ENCODE results near the gene ANKS1A. TPM values are rescaled to one million over a fixed set of nuclear protein-coding genes. Genes with fewer than 3 reads are reported as not detected.

Gene ANKS1A
- total RNA-seq, 1 experiment from 2014 or later = 26.5 TPM

DNA sequence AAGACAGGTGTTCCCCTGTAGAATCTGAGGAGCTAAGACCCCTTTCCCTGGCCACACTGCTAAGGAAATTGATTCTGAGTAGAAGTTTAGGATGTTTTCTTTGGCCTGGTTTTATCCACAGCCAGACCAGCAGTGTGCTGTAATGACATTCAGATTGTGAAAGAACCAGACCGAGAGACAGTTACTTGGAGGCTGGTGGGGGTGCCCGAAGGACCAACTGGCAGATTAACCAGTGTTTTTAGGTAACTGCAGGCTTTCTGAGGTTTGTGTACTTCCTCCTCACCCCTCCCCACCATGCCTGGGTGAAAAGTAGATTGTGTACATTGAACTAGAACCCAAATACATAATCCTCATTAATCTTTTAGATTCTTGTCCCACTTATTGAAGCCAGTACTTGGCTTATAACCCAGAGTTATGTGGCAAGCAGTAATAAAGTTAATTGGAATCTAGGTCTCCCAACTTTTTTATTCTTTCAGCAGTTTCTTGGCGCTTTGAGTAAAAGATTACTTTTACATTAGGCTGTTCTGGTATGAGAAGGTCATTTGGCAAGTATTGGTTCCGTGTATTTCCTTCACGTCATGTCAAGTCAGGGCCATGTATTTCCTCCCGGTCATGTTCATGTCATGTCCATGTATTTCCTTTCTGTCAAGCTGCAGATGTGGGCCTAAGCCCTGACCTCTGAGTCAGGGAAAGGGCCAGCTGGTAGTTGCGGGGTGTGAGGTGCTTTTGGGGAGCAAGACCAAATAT lies 158.4 kb downstream of the ANKS1A start:
- H3K27me3 ChIP-seq (ENCODE audit: insufficient read depth, low read length) = no peaks in the 10 kb centered on the region
- peak overlapping the region; percentile 40 for H2BK120ac ChIP-seq (ENCODE audit: low read depth, low read length, poor library complexity, severe bottlenecking)
- H3T11ph ChIP-seq (ENCODE audit: low read length) = no peak overlapping the region
- H2BK15ac ChIP-seq (ENCODE audit: low read depth, low read length) = no peak overlapping the region
- Mint-ChIP-seq H3K36me3 (ENCODE audit: insufficient read depth in 1 of 3, low read depth in 3 of 3) (peaks cover 2 to 6% (median 5%) of the 10 kb centered on the region in 3 experiments; a peak in 4 of 7 replicates), H3K4me3 (peak overlapping the region in 1 of 2 experiments; percentile 57; a peak in 3 of 5 replicates), H3K9me3 (no peaks in the 10 kb centered on the region), H3K4me1 (peaks cover 0 to 3% of the 10 kb centered on the region in 2 experiments; a peak in 3 of 4 replicates), H3K27me3 (ENCODE audit: low read depth) (no peaks in the 10 kb centered on the region), H3K27ac (no peak overlapping the region; a peak in 3 of 7 replicates)
- no peak overlapping the region for H2BK20ac ChIP-seq (ENCODE audit: low read depth, low read length, poor library complexity, severe bottlenecking)
- no peaks in the 10 kb centered on the region for H3K23me2 ChIP-seq (ENCODE audit: insufficient read length, low read depth, low read length, poor library complexity, severe bottlenecking)
- TF ChIP-seq, protein P1, sequence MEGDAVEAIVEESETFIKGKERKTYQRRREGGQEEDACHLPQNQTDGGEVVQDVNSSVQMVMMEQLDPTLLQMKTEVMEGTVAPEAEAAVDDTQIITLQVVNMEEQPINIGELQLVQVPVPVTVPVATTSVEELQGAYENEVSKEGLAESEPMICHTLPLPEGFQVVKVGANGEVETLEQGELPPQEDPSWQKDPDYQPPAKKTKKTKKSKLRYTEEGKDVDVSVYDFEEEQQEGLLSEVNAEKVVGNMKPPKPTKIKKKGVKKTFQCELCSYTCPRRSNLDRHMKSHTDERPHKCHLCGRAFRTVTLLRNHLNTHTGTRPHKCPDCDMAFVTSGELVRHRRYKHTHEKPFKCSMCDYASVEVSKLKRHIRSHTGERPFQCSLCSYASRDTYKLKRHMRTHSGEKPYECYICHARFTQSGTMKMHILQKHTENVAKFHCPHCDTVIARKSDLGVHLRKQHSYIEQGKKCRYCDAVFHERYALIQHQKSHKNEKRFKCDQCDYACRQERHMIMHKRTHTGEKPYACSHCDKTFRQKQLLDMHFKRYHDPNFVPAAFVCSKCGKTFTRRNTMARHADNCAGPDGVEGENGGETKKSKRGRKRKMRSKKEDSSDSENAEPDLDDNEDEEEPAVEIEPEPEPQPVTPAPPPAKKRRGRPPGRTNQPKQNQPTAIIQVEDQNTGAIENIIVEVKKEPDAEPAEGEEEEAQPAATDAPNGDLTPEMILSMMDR (conservative IDR thresholded peaks at IDR 0.05) = no peak
- H3K4ac ChIP-seq (ENCODE audit: low read depth, low read length) = no peak overlapping the region; the same call in 1 of the 2 replicates
- H4K5ac ChIP-seq (ENCODE audit: insufficient read length, low read depth, low read length) = no peak overlapping the region
- WGBS (ENCODE audit: extremely low coverage, insufficient read length, low lambda C conversion rate) = no CpG with 5 or more reads among the region's 7 CpGs
- H3K14ac ChIP-seq (ENCODE audit: insufficient read depth, low read length) = peak overlapping the region; percentile 70; the same call in 1 of the 2 replicates
- H4K20me1 ChIP-seq (ENCODE audit: control insufficient read depth, insufficient read depth, insufficient read length) = no peaks in the 10 kb centered on the region
- no peak for DNase-seq
- no peak overlapping the region for H3K9ac ChIP-seq (ENCODE audit: extremely low read depth, insufficient read length, low read length)
- H2AFZ ChIP-seq (ENCODE audit: low read length) = no peak overlapping the region
- no peak overlapping the region for H2BK5ac ChIP-seq (ENCODE audit: insufficient read length, low read length)
- H3K9me3 ChIP-seq (ENCODE audit: control insufficient read depth, low read depth, low read length) = no peaks in the 10 kb centered on the region
- H2AK5ac ChIP-seq (ENCODE audit: insufficient read length, low read length) = no peak overlapping the region
- peak overlapping the region; percentile 72 for H3K18ac ChIP-seq (ENCODE audit: insufficient read length, low read depth, low read length)
- peak overlapping the region; percentile 92 for H2BK12ac ChIP-seq (ENCODE audit: insufficient read length, low read depth, low read length)
- H3K4me1 ChIP-seq (ENCODE audit: insufficient read depth, low read length) = peaks cover 28% of the 10 kb centered on the region
- no peak overlapping the region for H4K8ac ChIP-seq (replicated peaks; ENCODE audit: insufficient read length, low read depth, low read length)
- peak overlapping the region; percentile 71 for H3K27ac ChIP-seq (ENCODE audit: insufficient read length, low read depth, low read length)
- no peak overlapping the region for H3K56ac ChIP-seq (ENCODE audit: insufficient read length, low read depth, low read length)
- H3K79me1 ChIP-seq (ENCODE audit: insufficient read depth, low read depth, low read length, poor library complexity, severe bottlenecking) = no peaks in the 10 kb centered on the region
- H3K79me2 ChIP-seq (ENCODE audit: insufficient read depth, low read length) = no peaks in the 10 kb centered on the region
- H4K91ac ChIP-seq (ENCODE audit: insufficient read length, low read depth, low read length) = no peak overlapping the region
- no peak overlapping the region for H3K4me2 ChIP-seq (ENCODE audit: insufficient read depth, insufficient read length, low read length)
- H3K23ac ChIP-seq (ENCODE audit: insufficient read length, low read depth, low read length) = no peak overlapping the region

Data from H9 (cell line).